Measurements from ENCODE around the gene CYBC1.

The CYBC1 gene

GRCh38 chr17:82408288-82408937 is 42.1 kb downstream of the CYBC1 start:
- DNase-seq (ENCODE audit: low read depth) = no peak

GRCh38 chr17:82407255-82407654 is 43.3 kb downstream of the CYBC1 start:
- DNase-seq (ENCODE audit: low read depth) = no peak

- no peak for DNase-seq (ENCODE audit: low read depth)
These were observed 44.4 kb downstream of the CYBC1 start for GRCh38 chr17:82406131-82406671.

DNA sequence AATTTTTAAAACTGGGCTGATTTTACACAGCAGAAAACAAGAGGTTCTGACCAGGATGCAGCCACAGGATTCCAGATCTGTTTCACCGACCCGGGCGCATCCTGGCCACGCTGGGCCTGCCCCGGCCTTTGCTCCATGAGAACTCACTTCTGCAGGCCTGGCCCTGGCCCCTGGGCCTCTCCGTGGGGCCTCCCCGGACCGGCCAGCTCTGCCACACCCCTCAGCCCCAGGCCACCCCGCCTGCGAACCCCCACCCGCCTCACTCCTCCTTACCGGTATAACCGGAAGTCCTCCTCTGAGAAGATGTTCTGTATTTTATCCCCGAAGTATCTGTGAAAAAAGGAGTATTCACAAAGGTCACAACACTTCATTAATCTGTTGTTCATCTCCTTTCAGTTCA is 45.5 kb downstream of the CYBC1 start:
- no peak for DNase-seq (ENCODE audit: low read depth)

DNA sequence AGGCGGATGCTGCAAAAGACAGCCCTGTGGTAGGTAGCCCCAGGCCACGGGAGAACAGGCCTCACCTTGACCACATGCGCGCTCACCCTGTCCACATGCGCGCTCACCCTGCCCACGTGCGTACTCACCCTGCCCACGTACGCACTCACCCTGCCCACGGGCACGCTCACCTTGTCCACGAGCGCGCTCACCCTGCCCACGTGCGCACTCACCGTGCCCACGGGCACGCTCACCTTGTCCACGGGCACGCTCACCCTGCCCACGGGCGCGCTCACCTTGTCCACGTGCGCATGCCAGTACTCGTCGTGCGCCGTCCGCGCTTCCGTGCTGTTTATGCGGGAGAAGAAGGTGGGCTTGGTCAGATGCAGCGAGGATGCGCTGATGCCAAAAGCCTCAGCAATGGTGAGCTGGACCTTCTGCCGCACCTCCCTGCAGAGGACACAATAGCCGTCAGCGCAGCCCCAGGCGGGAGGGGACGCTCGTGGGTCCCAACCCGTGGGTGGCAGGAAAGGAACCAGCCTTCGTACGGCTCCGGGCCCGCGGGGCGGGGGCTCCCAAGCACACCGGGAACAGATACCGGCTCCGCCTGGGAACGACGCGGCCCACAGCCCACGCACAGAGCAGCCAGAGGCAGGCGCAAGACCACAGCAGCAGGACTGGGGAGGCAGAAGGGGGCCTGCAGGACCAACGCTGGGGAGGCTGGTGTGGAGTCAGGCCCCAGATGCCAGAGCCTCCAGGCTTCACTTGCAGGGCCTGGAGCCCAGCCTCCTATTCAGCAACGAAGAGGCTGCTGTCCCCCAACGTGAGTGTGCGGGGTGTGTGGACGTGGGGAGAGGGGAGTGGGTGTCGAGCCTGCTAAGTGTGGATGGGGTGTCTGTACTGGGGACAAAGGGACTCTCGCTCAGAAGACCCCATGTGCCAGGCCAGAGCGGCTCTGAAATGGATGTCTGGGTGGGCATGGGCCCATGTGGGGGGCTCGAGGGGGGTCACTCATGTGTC is 46.6 kb downstream of the CYBC1 start:
- no peak for DNase-seq (ENCODE audit: low read depth)

GRCh38 chr17:82402865-82403264 is 47.7 kb downstream of the CYBC1 start:
- DNase-seq (ENCODE audit: low read depth) = no peak

DNA sequence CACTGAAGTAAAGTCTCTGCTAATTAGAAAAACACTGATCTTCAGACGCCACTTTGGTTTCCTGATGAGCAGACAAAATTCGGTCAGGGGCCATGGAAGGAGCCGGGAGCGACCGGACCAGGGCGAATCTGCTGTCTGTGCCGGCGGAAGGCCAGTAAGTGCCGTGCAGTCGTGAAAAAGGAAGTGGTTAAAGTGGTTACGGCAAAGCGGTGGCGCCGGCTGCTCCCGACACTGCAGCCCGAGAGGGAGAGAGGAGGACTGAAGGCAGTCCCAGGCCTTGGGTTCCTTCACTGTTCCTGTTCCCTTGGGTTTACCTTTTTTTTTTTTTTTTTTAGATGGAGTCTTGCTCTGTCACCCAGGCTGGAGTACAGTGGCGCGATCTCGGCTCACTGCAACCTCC is 49.7 kb downstream of the CYBC1 start:
- no peak for DNase-seq (ENCODE audit: low read depth)

- no peak for DNase-seq (ENCODE audit: low read depth)
These were observed 50.3 kb downstream of the CYBC1 start for GRCh38 chr17:82400206-82400605.

- DNase-seq (ENCODE audit: low read depth) = no peak
These were observed 50.9 kb downstream of the CYBC1 start for GRCh38 chr17:82399601-82400101.

- peak; percentile 80 for DNase-seq (ENCODE audit: low read depth)
These were observed 51.5 kb downstream of the CYBC1 start for GRCh38 chr17:82399041-82399441.

DNA sequence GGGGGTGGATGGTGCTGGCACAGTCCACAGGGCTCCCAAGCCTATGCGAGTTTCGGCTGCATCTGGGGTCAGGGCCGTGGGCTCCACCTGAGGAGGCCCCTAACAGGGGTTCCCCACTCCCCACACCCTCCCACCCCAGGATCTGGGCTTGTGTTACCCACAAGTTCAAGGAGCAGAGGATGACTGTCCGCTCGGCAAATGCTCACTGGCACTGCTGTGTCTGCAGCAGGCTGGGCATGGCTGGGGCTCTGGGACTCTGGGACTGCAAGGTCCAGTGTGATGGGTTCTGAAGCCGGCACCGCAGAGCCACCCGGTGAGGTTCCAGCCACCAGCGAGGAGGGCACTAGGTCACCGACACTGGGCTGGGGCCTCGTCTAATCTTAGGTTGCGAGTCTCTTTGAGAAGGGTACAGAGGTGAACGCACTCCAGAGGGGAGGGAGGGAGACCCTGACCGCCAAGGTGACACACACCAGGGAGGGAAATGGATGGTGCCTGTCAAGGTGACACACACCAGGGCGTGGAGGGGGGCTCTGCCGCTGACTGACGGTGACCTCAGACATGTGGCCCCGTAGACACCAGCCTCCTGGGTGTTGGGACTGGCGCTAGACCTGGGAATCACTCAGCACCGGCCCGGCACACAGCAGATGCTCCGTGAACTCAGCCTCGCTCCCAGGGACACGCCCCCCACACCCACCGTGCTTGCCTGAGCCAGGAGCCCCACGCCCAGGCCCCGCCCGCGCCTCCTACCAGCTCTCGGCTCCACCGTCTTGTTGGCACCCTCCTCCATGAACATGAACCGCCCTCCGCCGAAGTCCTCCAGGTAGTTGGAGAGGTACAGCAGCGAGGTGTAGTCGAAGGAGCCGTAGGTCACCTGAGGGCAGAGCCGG is 52.9 kb downstream of the CYBC1 start:
- DNase-seq (ENCODE audit: low read depth) = no peak

- DNase-seq (ENCODE audit: low read depth) = peak; percentile 99
These were observed 53.7 kb downstream of the CYBC1 start for GRCh38 chr17:82396601-82397435.

DNA sequence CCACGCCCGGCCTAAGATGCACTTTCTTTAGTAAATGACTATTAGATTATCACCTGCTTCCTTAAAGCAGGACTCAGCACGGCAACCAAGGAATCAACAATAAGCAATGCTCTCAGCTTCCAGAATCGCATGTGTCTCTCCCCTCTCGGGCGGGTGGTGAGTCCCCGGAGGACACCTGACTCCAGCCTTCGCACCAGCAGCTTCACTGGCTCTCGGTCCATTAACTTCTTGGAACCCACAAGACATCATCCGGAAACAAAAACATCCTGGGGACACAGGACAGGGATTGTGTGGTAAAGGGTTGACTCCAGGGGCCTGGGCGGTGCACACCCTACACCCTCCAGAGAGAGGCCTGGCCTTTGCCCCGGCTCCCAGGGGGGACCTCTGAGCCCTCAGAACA is 56.3 kb downstream of the CYBC1 start:
- DNase-seq (ENCODE audit: low read depth) = no peak

DNA sequence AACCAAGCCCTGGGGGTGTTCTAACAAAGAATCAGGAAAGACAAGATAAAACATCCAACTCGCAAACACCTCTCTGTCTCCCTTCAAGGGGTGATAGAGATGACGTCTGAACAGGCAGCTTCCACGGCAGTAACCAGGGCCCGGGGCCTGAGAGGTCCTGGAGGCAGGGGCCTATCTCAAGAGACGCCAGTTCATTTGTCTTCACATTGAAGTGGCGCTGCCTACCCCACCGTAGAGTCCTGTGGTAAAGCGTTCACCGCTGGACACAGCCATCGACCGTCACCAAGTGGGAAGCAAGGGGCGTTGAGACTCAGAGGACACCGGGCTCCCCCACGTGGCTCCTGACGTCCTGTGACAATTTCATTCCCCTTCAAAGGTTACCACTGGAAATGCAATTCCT is 57.6 kb downstream of the CYBC1 start:
- DNase-seq (ENCODE audit: low read depth) = no peak

All from GM04503 (cell line).